Left renal pelvis (tissue), 4 donors: ENCODE data around the gene GLRX5. TPM values are rescaled to one million over a fixed set of nuclear protein-coding genes. Genes with fewer than 3 reads are reported as not detected.
"Not testable (repeated sequence)": the region's sequence is repeated elsewhere in the genome, so short reads cannot be mapped to it uniquely, and the experiment has no call there.

Experiments used
- DNase-seq, 4 donors: peaks; one replicate each; pipeline ENCODE4 v3.0.0-alpha.2; 2013; ENCODE audit warnings: low read depth in 4 of 4, low spot score in 3 of 4
- polyA plus RNA-seq, 4 donors: library from polyadenylated mRNA; unstranded; fragments of 120-200 nt; gene quantifications; one replicate each; pipeline ENCODE4 v1.2.1, GENCODE V29; 2013; ENCODE audit not compliant: insufficient read length in 4 of 4

The GLRX5 gene
- polyA plus RNA-seq, 4 donors = 70.2 to 95.1 (median 76.7) TPM

GRCh38 chr14:95498622-95499353 lies 36.1 kb upstream of the GLRX5 start:
- no peak for DNase-seq

- no peak for DNase-seq
Observed at GRCh38 chr14:95499354-95499750, 35.5 kb upstream of the GLRX5 start.

DNA sequence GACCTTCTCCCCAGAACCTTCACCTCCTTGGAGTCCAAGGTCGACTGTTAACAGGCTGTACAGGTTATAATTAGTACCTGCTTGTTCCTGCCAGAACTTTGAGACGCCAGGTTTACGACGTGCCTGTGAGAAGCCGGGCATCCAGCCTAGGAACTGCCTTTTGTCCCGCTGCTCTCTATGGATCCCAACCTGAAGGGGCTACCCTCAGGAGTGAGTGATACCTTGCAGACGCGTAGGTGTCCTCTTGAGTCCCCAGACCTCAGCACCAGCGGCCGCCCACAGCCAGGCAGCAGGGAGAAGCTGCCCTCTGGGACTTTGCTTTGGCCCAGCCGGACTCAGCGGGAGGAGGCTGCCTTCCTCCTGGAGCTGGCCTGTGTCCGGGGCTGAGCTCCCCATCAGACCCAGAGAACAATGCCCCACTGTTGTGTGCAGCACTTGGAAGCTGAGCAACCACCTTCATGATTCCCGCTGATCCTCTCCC lies 34.6 kb upstream of the GLRX5 start:
- DNase-seq = no peak

DNA sequence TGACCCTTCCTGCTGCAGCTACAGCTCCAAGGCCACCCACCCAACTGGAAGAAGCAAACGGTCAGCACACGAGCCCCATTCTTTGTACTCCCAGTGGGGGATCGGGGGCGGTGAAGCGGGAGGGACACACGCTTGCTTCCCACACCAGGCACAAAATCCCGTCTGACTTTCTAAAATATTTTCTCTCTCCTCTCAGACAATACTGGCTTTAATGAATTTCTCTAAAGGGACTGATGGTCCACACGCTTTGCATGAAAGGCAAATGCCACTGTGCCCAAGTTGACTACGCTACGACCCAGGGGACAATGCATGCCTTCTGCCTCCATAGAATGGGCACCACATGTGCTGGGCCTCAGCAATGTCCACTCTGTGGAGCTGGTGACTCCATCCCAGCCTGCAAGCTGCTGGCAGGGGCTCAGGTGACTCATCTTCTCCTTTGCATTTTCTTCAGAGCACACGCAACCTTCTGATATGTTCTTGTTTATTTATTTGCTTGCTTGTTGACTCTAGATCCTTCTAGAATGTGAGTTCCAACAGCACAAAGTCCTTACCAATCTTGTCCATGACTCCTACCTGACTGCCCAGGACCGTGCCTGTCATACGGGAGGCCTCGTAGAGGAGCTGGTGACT lies 34.0 kb upstream of the GLRX5 start:
- DNase-seq = no peak

DNA sequence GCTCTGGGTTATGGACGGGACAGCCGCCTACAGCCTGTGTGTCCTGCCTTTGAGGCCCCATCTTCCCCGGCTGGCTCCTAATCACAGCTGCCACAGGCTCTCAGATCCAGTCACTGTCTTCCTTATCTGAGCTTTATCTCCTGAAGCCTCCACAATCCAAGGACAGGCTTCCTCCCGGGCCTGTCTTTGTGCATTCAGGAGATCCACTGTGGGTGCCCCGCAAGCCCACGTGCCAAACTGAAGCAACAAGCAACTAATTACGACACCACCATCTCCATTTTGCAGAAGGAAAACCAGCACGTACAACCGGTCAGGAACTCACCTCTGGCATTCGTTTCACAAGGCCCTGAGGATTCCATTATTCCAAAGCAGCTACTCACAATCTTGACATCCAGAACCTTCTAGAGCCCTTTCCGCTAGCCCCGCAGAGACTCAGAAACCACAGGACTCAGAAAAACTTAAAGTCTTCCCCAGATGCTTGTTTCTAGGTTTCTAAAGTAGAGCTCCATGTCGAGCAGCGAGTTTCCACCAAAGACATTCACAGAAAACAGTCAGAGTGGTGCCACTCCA lies 32.4 kb upstream of the GLRX5 start:
- no peak for DNase-seq

- DNase-seq = no peak
Observed at GRCh38 chr14:95503365-95504134, 31.3 kb upstream of the GLRX5 start.

DNA sequence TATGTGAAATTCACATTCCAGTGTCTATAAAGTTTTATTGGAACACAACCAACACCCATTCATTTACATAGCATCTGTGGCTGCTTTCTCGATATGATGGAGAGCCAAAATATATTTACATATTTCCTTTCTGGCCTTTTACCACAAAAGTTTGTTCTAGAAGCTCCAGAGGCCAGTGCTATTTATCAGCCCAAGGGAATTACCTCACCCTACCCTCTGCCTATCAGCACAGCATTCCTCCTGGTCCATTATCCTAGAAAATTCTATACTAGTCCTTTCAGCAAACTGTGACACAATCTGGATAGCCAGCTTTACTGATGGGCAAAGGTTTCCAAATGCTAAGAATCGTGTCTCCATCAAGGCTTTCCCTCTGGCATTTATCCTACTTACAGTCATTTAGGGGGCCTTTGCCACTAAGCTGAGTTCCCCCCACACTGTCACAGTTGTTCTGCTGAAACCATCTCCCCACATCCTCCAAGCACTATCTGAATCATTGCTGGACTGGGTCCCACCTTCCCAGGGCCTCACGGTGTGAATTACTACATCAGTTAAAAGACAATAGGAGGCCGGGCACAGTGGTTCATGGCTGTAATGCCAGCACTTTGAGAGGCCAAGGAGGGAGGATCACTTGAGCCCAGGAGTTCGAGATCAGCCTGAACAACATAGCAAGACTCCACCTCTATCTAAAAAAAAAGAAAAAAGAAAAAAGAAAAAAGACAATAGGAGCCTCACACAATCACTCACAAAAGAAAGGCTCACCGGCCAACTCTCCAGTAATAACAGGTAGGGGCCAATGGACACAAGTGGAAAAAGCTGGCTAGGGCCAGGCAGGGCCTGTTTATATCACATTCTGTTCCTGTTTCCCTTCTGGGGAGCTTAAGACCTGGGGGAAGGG lies 30.5 kb upstream of the GLRX5 start:
- DNase-seq = no peak

DNA sequence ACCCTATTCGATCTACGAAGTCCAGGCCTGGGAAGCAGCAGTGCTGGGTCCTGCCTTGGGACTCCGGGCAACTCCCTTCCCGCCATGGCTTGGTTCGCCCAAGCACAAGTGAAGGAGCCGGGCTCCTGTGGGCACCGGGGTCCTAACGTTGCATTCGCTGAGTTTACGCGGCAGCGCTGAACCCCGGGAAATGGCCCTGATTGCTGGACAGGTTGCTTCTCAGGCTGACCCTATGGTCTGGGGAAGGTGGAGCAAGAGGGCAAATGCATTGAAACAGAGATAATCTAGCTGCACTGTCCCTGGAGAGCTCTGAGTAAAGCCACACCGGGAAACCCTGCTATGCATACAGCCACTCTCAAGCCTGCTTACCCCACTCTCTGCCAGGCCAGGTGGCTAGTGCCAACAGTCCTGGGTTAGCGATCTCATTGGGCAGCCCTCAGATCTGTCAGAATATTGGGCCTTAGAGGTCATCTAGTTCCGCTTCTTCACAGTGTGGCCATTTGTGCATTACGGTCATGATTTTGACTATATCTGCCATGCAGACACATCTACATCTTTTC lies 29.7 kb upstream of the GLRX5 start:
- DNase-seq = no peak

- no peak for DNase-seq
Observed at GRCh38 chr14:95507174-95507573, 27.7 kb upstream of the GLRX5 start.

DNA sequence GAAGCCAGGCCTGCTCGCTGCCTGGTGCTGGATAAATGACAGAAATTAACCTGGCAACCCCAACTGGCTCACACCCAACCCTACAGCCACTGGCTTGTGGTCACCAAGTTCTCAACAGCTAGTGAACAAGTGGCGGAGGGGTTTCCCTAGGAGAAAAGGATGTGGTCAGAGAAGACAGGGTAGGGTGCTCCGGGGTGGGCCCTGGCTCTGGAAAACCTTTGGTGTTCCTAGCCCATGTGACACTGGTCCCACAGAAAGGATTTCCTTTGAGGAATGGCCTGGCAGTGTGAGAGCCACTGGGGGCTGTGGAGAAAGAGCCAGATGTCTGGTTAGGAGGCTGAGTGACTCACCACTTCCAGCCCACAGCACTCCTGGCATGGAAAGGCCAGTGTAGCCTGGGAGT lies 27.1 kb upstream of the GLRX5 start:
- DNase-seq = no peak

DNA sequence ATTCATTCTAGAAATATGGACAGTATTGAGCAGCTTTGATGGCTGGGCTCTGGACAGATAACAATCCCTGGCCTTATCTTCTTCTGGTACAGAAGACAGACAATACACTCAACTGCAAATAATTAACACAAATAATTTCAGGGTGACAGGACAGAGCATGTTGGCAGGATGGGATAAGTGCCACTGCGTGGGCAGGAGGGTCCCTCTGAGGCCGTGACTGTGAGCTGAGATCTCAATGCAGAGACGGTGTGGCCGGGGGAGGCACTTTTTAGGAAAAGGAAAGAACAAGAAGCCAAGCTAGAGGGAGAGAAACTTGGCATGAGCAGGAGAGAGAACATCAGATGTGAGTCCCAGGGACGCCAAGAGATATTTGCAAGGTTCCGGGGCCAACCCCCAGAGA lies 26.5 kb upstream of the GLRX5 start:
- no peak for DNase-seq

- DNase-seq = no peak
Observed at GRCh38 chr14:95509495-95509894, 25.4 kb upstream of the GLRX5 start.

DNA sequence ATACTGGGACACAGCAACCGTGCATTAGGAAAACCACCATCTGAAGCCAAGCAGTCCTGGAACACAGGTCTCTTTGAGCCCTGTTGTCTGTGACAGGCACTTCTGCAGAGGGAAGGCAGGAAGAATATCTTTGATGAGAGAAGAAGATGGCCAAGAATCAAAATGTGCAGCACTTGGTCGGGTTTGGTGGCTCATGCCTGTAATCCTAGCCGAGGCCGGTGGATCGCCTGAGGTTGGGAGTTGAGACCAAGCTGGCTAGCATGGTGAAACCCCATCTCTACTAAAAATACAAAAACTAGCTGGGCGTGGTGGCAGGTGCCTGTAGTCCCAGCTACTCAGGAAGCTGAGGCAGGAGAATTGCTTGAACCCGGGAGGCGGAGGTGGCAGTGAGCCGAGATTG lies 24.5 kb upstream of the GLRX5 start:
- DNase-seq = not testable (repeated sequence)

GRCh38 chr14:95510804-95511203 lies 24.0 kb upstream of the GLRX5 start:
- no peak for DNase-seq

DNA sequence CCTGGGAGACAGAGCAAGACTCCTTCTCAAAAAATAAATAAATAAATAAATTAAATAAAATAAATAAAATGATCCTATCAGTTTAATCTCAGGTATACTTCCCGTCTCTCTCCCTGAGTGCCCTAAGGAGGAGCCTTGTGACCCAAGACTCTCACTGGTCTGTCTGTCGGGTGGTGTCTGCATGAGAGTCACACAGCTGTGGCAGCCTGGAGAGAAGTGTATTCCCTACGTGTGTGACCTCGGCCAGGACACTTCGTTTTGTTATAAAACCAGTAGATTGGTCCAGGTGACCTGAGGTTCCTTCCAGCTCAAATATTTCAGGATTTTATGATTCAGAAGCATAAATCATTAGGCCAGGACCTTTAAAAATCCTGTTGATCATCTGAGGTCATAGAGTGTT lies 23.2 kb upstream of the GLRX5 start:
- DNase-seq = no peak

DNA sequence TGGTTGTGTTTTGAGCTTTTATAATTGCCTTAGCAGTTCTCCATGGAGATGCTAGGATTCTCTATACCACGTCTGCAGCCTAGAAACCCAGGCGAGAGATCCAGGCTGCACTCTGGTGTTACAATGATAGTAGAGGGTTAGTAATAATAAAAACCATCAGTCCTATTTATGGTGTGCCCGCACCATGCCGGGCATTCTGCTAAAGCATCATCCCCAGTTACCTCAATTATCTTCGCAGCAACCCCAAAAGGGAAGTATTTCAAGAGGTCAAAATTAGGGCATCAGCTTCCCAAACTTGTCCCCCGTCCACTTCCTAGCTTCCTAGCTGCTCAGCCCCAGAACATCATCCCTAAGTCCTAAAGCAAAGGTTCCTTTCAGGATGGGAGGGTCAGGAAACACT lies 21.6 kb upstream of the GLRX5 start:
- DNase-seq = no peak

DNA sequence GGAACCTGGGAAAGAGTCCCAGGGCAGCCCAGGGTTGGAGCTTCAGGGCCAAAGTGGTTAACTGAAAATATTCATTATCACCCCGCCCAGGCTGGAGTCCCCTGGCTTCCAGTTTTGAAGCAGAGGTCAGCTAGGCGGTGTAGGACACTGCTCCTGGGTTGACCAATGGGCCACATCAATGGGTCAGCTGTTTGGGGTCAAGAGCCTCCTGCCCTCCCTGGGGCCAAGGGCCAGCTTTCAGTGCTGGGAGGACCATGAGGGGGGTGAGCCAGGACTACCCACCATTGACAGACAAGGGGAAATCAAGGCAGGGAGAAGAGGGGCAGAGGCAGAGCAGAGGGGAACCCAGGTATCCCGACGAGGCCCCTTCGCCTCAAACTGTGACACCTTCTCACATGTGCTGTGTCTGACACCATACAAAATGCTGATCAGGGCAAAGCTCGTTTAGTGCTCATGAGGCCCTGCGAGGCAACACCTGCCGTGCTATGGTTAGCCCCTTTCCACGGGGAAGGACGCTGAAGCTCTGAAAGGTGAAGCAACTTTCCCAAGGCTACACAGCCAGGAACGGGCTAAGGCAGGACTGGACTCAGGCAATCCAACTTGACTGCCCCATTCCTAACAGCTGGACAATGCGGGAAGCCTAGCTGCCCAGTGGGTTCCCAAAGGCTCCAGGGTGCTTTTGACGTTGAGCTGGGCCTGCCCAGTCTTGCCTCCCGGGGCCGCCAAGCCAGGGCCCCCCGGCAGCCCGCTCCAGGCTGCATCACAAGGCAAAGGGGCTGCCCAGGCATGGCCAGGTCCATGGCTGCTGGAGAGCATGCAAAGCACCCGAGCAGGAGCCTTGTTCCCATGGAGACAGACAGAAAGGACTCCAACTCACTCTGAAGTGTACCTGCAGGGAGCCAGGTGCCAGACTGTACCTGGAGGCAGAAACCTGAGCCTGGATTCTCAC lies 20.4 kb upstream of the GLRX5 start:
- no peak for DNase-seq

DNA sequence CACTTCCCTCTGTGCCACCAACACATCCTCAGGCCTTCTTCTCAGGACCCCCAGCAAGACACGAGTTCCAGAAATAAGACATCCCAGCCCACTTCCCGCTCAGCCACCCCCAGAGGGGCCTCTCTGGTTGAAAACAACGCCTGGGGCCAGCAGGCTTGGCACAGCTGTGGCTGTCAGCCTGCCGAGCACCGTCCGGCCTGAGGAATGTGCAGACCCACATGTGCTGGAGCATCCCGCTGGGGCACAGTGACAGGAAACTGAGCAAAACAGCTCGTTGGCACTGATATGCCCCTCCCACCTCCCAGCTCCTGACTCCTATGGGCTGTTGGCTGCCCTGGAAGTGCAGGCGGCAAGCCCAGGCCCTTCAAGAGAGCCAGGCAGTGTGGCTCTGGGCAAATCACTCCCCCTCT lies 19.8 kb upstream of the GLRX5 start:
- DNase-seq = no peak
